Measurements from ENCODE around the gene EHHADH. TPM values are rescaled to one million over a fixed set of nuclear protein-coding genes. Genes with fewer than 3 reads are reported as not detected.

EHHADH gene
- polyA plus RNA-seq, 1 of the 3 experiments (the other 2 are of a cell fraction) = 2.5 TPM

DNA sequence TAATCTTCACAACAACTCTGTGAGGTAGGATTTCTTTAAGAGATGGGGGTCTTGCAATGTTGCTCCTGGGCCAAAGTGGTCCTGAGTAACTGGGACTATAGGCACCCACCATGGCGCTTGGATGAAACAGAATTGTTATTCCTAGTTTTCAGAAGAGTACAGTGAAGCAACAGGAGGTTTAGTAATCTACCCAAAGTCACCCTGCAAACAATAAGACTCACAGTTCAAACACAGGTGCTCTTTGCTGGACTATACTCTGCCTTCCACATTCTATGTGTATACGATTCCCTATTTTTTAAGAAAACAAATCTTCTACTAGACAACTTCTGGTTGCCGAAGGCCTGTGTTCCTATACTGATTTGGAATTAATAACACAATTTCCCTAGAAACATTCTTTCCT is 109.1 kb downstream of the EHHADH start:
- H3K79me2 ChIP-seq (ENCODE audit: insufficient read depth) = no peaks in the 10 kb centered on the region
- no peaks in the 10 kb centered on the region; the same call in 1 of the 2 replicates for H3K27me3 ChIP-seq (ENCODE audit: insufficient read depth)
- no peaks in the 10 kb centered on the region for H3F3A ChIP-seq (replicated peaks; ENCODE audit: insufficient read depth)
- H3K9ac ChIP-seq = no peak overlapping the region
- H3K9me2 ChIP-seq = no peaks in the 10 kb centered on the region
- no peaks in the 10 kb centered on the region for H4K20me1 ChIP-seq (ENCODE audit: insufficient read depth)
- TF ChIP-seq FOXM1 (IDR thresholded peaks at IDR 0.05; ENCODE audit: low read depth) (no peak), CTCF (IDR thresholded peaks at IDR 0.05) (no peak), RFX5 (IDR thresholded peaks at IDR 0.05; ENCODE audit: low read length) (no peak), MXI1 (IDR thresholded peaks at IDR 0.05; ENCODE audit: low read depth, low read length) (no peak), SIN3A (IDR thresholded peaks at IDR 0.05; ENCODE audit: borderline replicate concordance, low read depth, low read length) (no peak)
- no peaks in the 10 kb centered on the region for H3K4me1 ChIP-seq (ENCODE audit: control insufficient read depth in 1 of 2, insufficient read depth in 2 of 2, low read depth in 1 of 2, low read length in 1 of 2)
- H3K9me3 ChIP-seq = no peaks in the 10 kb centered on the region
- WGBS (ENCODE audit: low lambda C conversion rate) = 76% methylated on average over 3 of the region's 3 CpGs
- no peak overlapping the region for H3K4me2 ChIP-seq
- no peak for DNase-seq
- POLR2A ChIA-PET = no interaction called here
- no peak overlapping the region for H2AFZ ChIP-seq (ENCODE audit: low read depth)
- no peak overlapping the region for H3K4me3 ChIP-seq (ENCODE audit: low read depth in 2 of 2, low read length in 1 of 2)
- no peaks in the 10 kb centered on the region for H3K36me3 ChIP-seq (replicated peaks in 1 of 2; ENCODE audit: control insufficient read depth in 1 of 2, insufficient read depth in 2 of 2, low read length in 1 of 2)
- CTCF ChIA-PET = interaction anchor here (2.2 kb wide), 1 partner anchor 31 kb away, joined by 6 read pairs; no protein-coding TSS in a partner anchor
- no peak overlapping the region for H3K27ac ChIP-seq (ENCODE audit: low read depth in 2 of 2, low read length in 1 of 2)

Small RNA genes lying within 50 kb of the gene (small RNA-seq; reads per million reads assigned to genes)
- 0 reads per million in 7 experiments for gene MIR5588

Other genes starting within 250 kb of the EHHADH start
- gene C3orf70, start 101.0 kb downstream of the EHHADH start, polyA plus RNA-seq (2012; rRNA removed) = under 0.01 TPM in 1 of 2 replicates, not detected in the other
- gene MAP3K13, start 109.1 kb upstream of the EHHADH start, polyA plus RNA-seq (2012; rRNA removed) = 9.1 and 12.0 TPM in 2 replicates
- 9.4 and 12.0 TPM in 2 replicates for gene TMEM41A, start 245.0 kb upstream of the EHHADH start, polyA plus RNA-seq (2012; rRNA removed)